ENCODE data around the gene KCTD7.
"Not testable (repeated sequence)": the region's sequence is repeated elsewhere in the genome, so short reads cannot be mapped to it uniquely, and the experiment has no call there.

The KCTD7 gene

DNA sequence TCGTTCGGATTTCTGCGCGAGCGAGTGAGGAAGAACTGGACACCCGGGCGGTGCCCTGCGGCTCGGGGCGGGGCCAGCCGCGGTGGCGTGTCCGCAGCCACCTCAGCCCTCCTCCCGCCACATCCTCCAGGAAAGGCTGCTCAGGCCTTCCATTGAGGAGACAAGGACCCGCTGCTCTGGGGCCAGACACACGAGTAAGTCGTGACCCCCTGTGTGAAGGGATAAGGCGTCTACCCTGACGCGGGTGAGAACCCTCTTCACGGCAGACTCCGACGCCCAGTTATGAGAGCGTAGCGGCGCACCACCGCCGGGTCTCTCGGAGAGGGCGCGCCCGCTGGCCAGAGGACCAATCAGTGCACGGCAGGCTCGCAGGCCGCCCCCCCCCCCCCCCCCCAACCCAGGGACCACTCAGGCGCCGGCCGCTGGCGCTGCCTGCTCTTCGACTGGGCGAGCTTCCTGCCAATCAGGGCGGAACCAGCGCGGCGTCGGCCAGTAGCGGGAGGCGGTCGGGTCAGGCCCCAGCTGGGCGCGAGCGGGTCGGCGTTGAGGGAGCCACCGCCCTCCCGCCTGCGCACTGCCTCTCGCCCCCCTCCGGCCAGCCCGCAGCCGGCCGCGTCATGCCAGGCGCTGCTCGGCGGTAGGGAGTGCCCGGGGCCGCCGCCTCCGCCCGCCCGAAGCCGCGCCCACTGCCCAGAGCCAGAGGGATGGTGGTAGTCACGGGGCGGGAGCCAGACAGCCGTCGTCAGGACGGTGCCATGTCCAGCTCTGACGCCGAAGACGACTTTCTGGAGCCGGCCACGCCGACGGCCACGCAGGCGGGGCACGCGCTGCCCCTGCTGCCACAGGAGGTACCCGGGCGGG, at the start of gene KCTD7:
KCTD7 (plus strand) TSS at position 521 of the 861 bp plus-strand sequence; CDS start at position 705, 184 bp downstream.
- H3K36me3 ChIP-seq (ENCODE audit: insufficient read depth, low read length): peaks cover 6% of the 10 kb centered on the region
- peaks cover 25% of the 10 kb centered on the region for H3K4me1 ChIP-seq (ENCODE audit: insufficient read depth, low read length)
- no peaks in the 10 kb centered on the region for H3K27me3 ChIP-seq (ENCODE audit: control insufficient read depth in 1 of 2, insufficient read depth in 2 of 2, low read length in 2 of 2)
- peak within 1 kb of the TSS; percentile 86 for H3K27ac ChIP-seq (ENCODE audit: low read depth, low read length)
- H3K9me3 ChIP-seq (ENCODE audit: low read length): no peaks in the 10 kb centered on the region
- H3K4me3 ChIP-seq (ENCODE audit: low read depth in 1 of 2, low read length in 2 of 2): peak within 1 kb of the TSS; percentile 64 to 83
- peak within 1 kb of the TSS; percentile 55 for H3K9ac ChIP-seq (ENCODE audit: low read length)

DNA sequence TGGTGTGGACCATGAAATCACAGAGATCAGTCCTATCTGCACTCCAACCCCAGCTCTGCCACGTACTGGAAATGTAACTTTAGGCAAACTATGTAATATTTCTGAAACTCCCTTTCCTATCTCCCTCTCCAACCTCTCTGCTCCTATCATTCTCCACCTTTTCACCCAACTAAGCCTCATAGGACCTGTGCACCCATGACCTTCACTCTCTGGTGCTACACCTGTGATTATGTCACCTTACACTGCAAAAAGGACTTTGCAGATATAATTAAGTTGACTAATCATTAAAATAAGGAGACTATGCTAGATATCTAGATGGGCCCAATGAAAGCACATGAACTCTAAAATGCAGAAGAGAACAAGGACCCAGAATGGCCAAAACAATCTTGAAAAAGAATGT, 48.3 kb upstream of the KCTD7 start:
- H3K4me3 ChIP-seq (ENCODE audit: low read depth in 1 of 2, low read length in 2 of 2); H3K9me3 ChIP-seq (ENCODE audit: low read length); H3K27me3 ChIP-seq (ENCODE audit: control insufficient read depth in 1 of 2, insufficient read depth in 2 of 2, low read length in 2 of 2); H3K9ac ChIP-seq (ENCODE audit: low read length); H3K27ac ChIP-seq (ENCODE audit: low read depth, low read length); H3K4me1 ChIP-seq (ENCODE audit: insufficient read depth, low read length): not testable (repeated sequence)
- H3K36me3 ChIP-seq (ENCODE audit: insufficient read depth, low read length): peaks cover 11% of the 10 kb centered on the region

DNA sequence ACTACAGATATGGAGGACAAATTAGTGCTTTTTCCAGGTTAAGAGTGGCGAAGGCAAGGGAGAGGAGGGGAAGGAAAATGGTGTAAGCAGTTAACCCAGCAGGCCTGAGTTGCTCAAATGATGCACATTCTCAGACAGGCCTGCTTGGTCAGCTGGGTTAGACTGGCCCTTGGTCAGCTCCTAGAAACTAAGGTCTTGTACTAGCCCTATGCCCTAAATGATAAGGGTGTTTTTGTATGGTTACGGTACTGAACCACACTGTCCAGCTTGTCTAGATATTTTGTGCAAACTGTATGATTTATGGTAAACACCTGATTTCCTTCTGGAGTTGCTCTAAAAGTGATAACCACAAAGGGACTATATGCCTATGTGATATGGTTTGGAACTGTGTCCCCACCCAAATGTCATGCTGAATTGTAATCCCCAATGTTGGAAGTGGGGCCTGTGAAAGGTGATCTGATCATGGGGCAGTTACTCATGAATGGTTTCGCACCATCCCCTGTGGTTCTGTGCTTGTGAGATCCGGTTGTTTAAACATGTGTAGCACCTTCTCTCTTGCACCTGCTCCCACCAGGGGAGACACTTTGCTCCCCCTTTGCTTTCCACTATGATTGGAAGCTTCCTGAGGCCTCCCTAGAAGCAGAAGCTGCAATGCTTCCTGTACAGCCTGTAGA, 45.7 kb upstream of the KCTD7 start:
- not testable (repeated sequence) for H3K9ac ChIP-seq (ENCODE audit: low read length); H3K36me3 ChIP-seq (ENCODE audit: insufficient read depth, low read length); H3K27ac ChIP-seq (ENCODE audit: low read depth, low read length); H3K9me3 ChIP-seq (ENCODE audit: low read length); H3K4me3 ChIP-seq (ENCODE audit: low read depth in 1 of 2, low read length in 2 of 2); H3K27me3 ChIP-seq (ENCODE audit: control insufficient read depth in 1 of 2, insufficient read depth in 2 of 2, low read length in 2 of 2)
- H3K4me1 ChIP-seq (ENCODE audit: insufficient read depth, low read length): peaks cover 21% of the 10 kb centered on the region

DNA sequence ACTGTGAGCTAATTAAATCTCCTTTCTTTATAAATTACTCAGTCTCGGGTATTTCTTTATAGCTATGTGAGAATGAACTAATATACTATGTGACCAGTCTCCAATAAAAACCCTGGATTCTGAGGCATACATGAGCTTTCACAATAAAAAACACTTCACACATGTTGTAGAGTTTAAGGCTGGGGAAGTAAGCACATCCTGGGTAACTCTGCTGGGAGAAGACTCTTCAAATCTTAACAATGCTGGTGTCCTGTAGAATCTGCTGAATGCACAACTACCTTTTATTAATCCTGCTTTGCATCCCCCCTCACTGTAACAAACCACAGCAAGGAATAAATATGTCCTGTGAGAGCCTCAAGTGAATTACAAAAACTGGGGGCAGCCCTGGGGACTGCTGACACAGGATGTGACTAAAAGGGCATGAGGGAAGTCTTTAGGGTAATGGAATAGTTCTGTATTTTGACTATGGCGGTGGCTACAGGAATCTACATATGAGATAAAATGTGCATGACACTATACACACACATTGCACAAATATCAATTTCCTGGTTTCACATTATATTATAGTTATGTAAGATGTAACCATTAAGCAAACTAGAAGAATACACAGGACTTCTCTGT, 45.1 kb upstream of the KCTD7 start:
- Histone ChIP-seq H3K9ac (ENCODE audit: low read length) (no peak overlapping the region), H3K27me3 (ENCODE audit: control insufficient read depth in 1 of 2, insufficient read depth in 2 of 2, low read length in 2 of 2) (no peaks in the 10 kb centered on the region), H3K36me3 (ENCODE audit: insufficient read depth, low read length) (peaks cover 7% of the 10 kb centered on the region), H3K9me3 (ENCODE audit: low read length) (no peaks in the 10 kb centered on the region), H3K4me1 (ENCODE audit: insufficient read depth, low read length) (peaks cover 22% of the 10 kb centered on the region), H3K27ac (ENCODE audit: low read depth, low read length) (no peak overlapping the region), H3K4me3 (ENCODE audit: low read depth in 1 of 2, low read length in 2 of 2) (no peak overlapping the region)

DNA sequence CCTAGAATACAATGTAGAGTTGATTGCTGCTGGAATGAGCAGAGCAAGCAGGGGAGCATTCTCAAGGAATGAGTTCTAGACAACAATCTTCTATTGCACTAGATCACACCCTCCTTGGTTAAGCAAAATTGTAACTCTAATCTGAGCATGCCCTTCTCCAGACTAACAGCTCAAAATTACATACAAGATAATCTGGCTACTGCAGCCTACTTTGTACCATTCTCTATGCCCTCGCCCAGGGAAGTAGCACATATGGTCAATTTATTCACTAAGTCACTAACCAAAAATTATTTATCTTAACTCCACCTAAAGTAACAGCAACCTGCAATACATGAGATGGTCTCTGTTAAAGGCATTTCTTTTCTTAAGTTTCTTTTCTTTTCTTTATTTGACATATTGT, 42.5 kb upstream of the KCTD7 start:
- H3K27me3 ChIP-seq (ENCODE audit: control insufficient read depth in 1 of 2, insufficient read depth in 2 of 2, low read length in 2 of 2): no peaks in the 10 kb centered on the region
- H3K9ac ChIP-seq (ENCODE audit: low read length): no peak overlapping the region
- peaks cover 43% of the 10 kb centered on the region for H3K4me1 ChIP-seq (ENCODE audit: insufficient read depth, low read length)
- H3K9me3 ChIP-seq (ENCODE audit: low read length): no peaks in the 10 kb centered on the region
- H3K4me3 ChIP-seq (ENCODE audit: low read depth in 1 of 2, low read length in 2 of 2): no peak overlapping the region
- H3K27ac ChIP-seq (ENCODE audit: low read depth, low read length): no peak overlapping the region
- H3K36me3 ChIP-seq (ENCODE audit: insufficient read depth, low read length): peaks cover 7% of the 10 kb centered on the region

DNA sequence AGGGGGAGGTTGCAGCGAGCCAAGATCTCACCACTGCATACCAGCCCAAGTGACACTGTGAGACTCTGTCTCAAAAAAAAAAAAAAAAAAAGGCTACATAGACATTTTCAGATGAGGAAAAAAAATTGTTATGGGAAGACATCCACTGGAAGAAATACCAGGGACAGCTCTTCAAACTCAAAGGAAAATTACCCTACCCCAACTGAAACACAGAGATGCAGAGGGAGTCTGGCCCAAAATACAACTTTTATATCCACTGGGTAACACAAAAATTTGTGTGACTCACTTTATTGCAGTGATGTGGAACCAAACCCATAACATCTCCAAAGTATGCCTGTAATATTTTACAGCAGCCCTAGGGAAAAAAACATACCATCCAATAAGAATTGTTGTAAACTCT, 40.5 kb upstream of the KCTD7 start:
- not testable (repeated sequence) for H3K27me3 ChIP-seq (ENCODE audit: control insufficient read depth in 1 of 2, insufficient read depth in 2 of 2, low read length in 2 of 2); H3K4me3 ChIP-seq (ENCODE audit: low read depth in 1 of 2, low read length in 2 of 2); H3K27ac ChIP-seq (ENCODE audit: low read depth, low read length); H3K9me3 ChIP-seq (ENCODE audit: low read length); H3K9ac ChIP-seq (ENCODE audit: low read length); H3K36me3 ChIP-seq (ENCODE audit: insufficient read depth, low read length)
- H3K4me1 ChIP-seq (ENCODE audit: insufficient read depth, low read length): peaks cover 47% of the 10 kb centered on the region

DNA sequence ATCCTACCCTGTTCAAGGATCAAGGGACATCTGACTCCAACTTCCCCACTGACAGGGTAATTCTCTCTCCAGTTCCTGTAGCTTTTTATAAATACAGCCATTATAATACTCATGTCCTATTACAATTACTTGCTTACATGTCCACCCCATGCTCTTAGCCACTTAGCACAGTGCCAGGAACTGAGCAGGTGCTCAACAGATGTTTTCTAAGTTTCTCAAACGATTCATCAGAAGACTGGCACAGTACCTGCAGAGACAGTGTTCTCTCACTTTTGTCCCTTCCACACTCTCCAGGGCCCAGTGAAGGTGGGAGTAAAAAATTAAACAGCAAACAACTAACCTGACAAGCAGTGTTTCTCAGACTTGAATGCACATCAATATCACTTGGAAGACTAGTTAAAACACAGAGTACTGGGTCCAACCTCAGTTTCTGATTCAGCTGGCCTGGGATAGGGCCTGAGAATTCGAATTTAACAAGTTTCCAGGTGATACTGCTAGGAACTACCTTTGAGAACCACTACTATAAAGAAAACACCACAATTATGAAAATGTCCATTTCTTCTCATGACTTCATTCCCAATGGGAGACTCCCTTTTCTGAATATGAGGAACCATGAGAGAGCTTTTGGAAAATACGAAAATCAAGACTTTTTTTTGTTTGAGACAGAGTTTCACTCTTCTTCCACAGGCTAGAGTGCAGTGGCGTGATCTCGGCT, 39.7 kb upstream of the KCTD7 start:
- H3K9me3 ChIP-seq (ENCODE audit: low read length); H3K27me3 ChIP-seq (ENCODE audit: control insufficient read depth in 1 of 2, insufficient read depth in 2 of 2, low read length in 2 of 2); H3K27ac ChIP-seq (ENCODE audit: low read depth, low read length); H3K4me3 ChIP-seq (ENCODE audit: low read depth in 1 of 2, low read length in 2 of 2); H3K36me3 ChIP-seq (ENCODE audit: insufficient read depth, low read length); H3K9ac ChIP-seq (ENCODE audit: low read length): not testable (repeated sequence)
- H3K4me1 ChIP-seq (ENCODE audit: insufficient read depth, low read length): peaks cover 48% of the 10 kb centered on the region

DNA sequence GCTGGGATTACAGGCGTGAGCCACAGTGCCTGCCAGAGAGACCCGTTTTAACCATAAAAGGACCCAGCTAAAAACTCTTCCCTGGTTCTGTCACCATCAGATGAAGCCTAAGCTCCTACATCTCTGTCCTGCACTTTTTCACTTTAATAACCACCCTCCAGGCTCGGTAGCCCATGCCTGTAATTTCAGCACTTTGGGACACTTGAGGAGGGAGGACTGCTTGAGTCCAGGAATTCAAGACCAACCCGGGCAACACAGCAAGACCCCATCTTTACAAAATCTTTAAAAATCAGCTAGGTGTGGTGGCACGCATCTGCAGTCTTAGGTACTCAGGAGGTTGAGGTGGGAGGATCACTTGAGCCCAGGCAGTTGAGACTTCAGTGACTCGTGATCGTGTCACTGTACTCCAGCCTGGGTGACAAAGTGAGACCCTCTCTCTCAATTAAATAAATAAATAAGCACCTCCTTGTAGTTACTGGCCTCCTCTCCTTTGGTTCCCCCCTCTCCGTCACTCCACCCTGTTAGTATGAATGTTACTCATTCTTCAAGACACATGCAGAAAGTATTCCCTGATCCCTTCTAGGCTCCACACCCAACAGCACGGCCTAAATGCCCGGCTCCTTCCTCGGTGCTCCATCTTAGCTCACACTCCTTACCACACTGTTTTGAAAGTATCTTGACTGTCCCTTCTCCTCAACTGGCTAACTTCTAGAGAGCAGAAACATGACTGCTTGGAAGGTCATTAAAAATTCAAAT, 38.2 kb upstream of the KCTD7 start:
- Histone ChIP-seq H3K4me3 (ENCODE audit: low read depth in 1 of 2, low read length in 2 of 2) (peak overlapping the region; percentile 32 to 67), H3K27ac (ENCODE audit: low read depth, low read length) (peak overlapping the region; percentile 52), H3K4me1 (ENCODE audit: insufficient read depth, low read length) (peaks cover 40% of the 10 kb centered on the region)
- H3K36me3 ChIP-seq (ENCODE audit: insufficient read depth, low read length); H3K9ac ChIP-seq (ENCODE audit: low read length); H3K9me3 ChIP-seq (ENCODE audit: low read length); H3K27me3 ChIP-seq (ENCODE audit: control insufficient read depth in 1 of 2, insufficient read depth in 2 of 2, low read length in 2 of 2): not testable (repeated sequence)

DNA sequence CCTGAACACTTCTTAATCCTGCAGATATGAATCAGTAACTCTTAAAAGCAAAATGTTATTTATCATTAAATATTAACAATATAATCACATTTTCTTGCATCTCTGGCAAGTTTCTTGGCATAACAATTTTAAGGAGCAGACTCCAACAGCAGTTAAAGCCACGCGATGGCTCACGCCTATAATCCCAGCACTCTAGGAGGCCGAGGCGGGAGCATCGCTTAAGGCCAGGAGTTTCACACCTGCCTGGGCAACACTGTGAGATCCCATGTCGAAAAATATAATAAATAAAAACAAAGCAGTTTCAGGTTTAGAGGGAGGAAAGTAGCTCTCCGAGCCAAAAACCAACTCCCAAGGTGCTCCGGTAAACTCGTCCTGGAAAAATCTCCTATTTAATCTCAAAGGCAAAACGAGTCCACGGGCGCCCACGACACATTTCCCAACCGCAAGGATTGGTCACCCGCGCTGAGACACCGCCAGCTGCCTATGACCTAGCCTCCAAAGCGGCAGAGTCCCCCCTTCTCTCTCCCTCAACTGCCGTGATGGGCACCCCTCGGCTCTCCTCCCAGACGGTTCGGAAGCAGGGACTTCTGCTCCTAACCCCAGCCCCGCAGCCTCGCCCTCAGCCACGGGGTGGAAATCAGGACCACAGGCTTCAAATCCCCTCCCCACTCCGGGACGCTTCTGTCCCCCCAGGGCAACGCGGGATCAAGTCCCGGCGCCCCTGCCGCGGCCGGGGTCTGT, 37.5 kb upstream of the KCTD7 start:
- H3K27me3 ChIP-seq (ENCODE audit: control insufficient read depth in 1 of 2, insufficient read depth in 2 of 2, low read length in 2 of 2); H3K9me3 ChIP-seq (ENCODE audit: low read length); H3K36me3 ChIP-seq (ENCODE audit: insufficient read depth, low read length): not testable (repeated sequence)
- Histone ChIP-seq H3K9ac (ENCODE audit: low read length) (peak overlapping the region; percentile 91), H3K4me1 (ENCODE audit: insufficient read depth, low read length) (peaks cover 37% of the 10 kb centered on the region), H3K27ac (ENCODE audit: low read depth, low read length) (peak overlapping the region; percentile 96), H3K4me3 (ENCODE audit: low read depth in 1 of 2, low read length in 2 of 2) (peak overlapping the region; percentile 67 to 94)

DNA sequence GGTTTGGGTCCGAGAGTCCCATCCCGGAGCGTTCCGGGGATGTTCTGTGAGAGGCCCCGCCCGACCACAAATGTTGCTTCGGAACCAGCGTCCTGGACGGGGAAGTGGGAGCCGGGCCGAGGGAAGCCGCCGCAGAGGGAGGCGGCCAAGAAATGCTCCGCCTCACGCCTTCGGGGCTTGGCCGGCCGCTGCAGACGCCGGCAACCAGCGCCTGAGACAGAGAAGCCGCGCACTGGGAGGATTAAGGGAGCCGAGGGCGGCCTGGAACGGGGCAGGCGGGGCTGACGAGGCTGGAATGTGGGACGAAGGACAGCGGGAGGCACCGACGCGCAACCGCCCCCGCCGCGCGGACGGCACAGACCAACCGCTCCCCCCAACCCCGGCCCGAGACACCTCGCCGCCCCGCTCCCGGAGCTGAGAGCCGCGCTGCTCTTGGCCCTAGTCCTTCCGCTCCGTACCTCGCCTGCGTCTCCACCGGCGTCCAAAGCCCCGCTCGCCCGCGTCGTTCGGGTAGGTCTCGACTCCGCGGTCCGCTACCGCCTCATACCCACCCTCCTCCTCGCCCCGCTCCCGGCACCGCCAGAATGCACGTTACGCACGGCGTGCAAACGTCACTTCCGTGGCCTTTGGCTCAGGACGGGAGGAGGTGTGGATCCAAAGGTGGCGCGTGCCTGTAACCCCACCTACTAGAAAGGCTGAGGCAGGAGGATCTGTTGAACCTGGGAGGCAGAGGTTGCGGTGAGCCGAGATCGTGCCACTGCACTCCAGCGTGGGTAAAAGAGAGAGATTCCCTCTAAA, 36.7 kb upstream of the KCTD7 start:
- Histone ChIP-seq H3K27me3 (ENCODE audit: control insufficient read depth in 1 of 2, insufficient read depth in 2 of 2, low read length in 2 of 2) (no peaks in the 10 kb centered on the region), H3K9me3 (ENCODE audit: low read length) (no peaks in the 10 kb centered on the region), H3K4me1 (ENCODE audit: insufficient read depth, low read length) (peaks cover 37% of the 10 kb centered on the region), H3K4me3 (ENCODE audit: low read depth in 1 of 2, low read length in 2 of 2) (peak overlapping the region; percentile 67 to 94), H3K36me3 (ENCODE audit: insufficient read depth, low read length) (no peaks in the 10 kb centered on the region), H3K27ac (ENCODE audit: low read depth, low read length) (peak overlapping the region; percentile 96), H3K9ac (ENCODE audit: low read length) (peak overlapping the region; percentile 91)

Measured in muscle layer of colon (tissue), 2 donors.